HFFc6 (cell line): ENCODE measurements around the gene EPS15. TPM values are rescaled to one million over a fixed set of nuclear protein-coding genes. Genes with fewer than 3 reads are reported as not detected.

ENCODE experiments used
- DNase-seq: peaks from one replicate; pipeline ENCODE4 v3.0.0-alpha.2; 2018
- H3K27ac Mint-ChIP-seq: 2 replicates; pipeline ENCODE4 v1.8.0; 2020; ENCODE audit warnings: mild to moderate bottlenecking, mixed read lengths
- H3K27me3 Mint-ChIP-seq: 2 replicates; pipeline ENCODE4 v1.8.0; 2021; ENCODE audit warnings: mild to moderate bottlenecking, moderate library complexity, mixed read lengths; ENCODE audit not compliant: insufficient read depth
- H3K36me3 Mint-ChIP-seq: 2 replicates; pipeline ENCODE4 v1.8.0; 2021; ENCODE audit warnings: low read depth, mixed read lengths
- H3K4me1 Mint-ChIP-seq: 2 replicates; pipeline ENCODE4 v1.8.0; 2020; ENCODE audit warnings: low read depth, mixed read lengths
- H3K4me3 Mint-ChIP-seq: 2 replicates; pipeline ENCODE4 v1.8.0; 2020; ENCODE audit warnings: mild to moderate bottlenecking, moderate library complexity, mixed read lengths
- H3K9me3 Mint-ChIP-seq: 2 replicates; pipeline ENCODE4 v1.8.0; 2020; ENCODE audit warnings: mild to moderate bottlenecking, mixed read lengths
- long read RNA-seq: library from polyadenylated mRNA; unstranded; transcript quantifications from one replicate; pipeline ENCODE4 v2.0.0, GENCODE V29; 2019
- total RNA-seq, 6 experiments: library from RNA; stranded (reverse); fragmentation: NEBNext Ultra II Directional; extraction: Animal tissue kit (Norgen Biotek cat#: 25700); gene quantifications; 2 replicates in 1 of 6; 3 replicates in 5 of 6; pipeline ENCODE4 v1.2.3, GENCODE V29; 2021
- TF ChIP-seq, protein P1 (sequence below): fragments of 200-600 bp; sonication (generic); IDR thresholded peaks from 2 replicates; pipeline ENCODE4 v1.5.0; 2021; ENCODE audit warnings: antibody characterized with exemption, mild to moderate bottlenecking

EPS15 gene
- total RNA-seq, result 10 to 100 TPM; 45.2 to 55.7 (median 49.6) TPM
- long read RNA-seq, full-length matches to known transcripts, result 12 of 40 reads
- long read RNA-seq, partial matches to known transcripts, result 20 of 40 reads
- long read RNA-seq, other reads (novel, unspliced or antisense), result 8 of 40 reads

DNA sequence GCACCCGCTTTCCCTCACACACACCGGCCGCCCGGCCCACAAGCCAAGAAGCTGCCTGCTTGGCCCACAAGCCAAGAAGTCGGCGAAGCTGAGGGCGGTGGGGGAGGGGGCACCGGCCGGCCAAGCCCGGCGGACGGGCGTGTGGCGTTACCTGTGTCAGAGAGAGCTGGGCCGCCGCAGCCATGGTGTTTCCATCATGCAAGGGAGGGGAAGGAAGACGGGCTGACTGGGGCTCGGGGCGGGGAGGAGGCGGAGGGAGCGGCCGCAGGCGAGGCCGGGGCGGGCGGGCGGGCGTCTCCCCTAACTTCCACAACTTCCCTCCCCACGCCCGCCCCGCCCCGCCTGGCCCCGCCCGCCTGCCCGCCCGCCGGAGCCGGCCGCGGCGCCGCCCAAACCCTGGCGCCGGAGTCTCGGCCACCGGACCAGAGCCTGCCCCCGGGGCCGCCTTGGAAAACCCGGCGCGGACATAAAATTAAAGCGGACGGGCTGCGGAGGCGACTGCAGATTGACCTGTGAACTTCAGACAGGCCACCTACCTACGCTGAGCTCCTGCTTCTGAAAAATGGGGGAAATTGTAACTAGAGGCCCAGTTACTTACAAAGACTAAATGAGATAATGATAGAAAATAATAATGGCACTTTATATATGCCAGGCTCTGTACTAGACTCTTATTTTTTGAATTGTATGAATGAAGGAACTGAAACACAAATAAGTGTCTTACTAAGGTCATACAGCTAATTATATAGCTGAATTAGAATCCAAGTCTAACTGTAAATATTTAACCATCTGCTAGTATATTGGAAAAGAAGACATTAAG lies at the start of gene EPS15:
Gene EPS15 (minus strand): TSS at position 219 of the 817 bp plus-strand sequence. CDS start 35 bp downstream, at position 184.
- Mint-ChIP-seq H3K27ac (peak within 1 kb of the TSS; percentile 90), H3K4me1 (peaks cover 61% of the 10 kb centered on the region), H3K27me3 (no peaks in the 10 kb centered on the region), H3K9me3 (no peaks in the 10 kb centered on the region), H3K36me3 (no peaks in the 10 kb centered on the region), H3K4me3 (peak within 1 kb of the TSS; percentile 93)
- TF ChIP-seq, protein P1, sequence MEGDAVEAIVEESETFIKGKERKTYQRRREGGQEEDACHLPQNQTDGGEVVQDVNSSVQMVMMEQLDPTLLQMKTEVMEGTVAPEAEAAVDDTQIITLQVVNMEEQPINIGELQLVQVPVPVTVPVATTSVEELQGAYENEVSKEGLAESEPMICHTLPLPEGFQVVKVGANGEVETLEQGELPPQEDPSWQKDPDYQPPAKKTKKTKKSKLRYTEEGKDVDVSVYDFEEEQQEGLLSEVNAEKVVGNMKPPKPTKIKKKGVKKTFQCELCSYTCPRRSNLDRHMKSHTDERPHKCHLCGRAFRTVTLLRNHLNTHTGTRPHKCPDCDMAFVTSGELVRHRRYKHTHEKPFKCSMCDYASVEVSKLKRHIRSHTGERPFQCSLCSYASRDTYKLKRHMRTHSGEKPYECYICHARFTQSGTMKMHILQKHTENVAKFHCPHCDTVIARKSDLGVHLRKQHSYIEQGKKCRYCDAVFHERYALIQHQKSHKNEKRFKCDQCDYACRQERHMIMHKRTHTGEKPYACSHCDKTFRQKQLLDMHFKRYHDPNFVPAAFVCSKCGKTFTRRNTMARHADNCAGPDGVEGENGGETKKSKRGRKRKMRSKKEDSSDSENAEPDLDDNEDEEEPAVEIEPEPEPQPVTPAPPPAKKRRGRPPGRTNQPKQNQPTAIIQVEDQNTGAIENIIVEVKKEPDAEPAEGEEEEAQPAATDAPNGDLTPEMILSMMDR, result no peak
- peak; percentile 68 for DNase-seq

DNA sequence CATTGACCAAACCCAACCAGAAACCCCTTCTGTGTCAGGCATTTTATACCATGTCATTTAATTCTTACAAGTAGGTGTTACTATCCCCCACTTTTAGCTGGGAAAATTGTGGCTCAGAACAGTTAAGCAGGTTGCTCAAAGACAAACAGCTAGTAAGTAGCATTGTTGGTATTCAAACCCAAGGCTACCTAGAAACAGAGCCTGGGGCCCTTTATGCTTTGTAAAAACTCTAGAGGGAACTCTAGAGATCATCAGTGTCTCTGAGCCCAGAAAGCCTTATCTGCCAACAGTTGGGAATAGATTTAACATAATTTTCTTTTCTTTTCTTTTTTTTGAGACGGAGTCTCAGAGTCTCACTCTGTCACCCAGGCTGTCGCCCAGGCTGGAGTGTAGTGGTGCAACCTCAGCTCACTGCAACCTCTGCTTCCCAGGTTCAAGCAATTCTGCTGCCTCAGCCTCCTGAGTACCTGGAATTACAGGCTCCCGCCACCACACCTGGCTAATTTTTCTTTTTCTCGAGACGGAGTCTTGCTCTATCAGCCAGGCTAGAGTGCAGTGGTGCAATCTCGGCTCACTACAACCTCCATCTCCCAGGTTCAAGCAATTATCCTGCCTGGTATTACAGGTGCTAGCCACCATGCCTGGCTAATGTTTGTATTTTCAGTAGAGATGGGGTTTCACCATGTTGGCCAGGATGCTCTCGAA lies 49.3 kb upstream of the EPS15 start:
- H3K9me3 Mint-ChIP-seq, result no peaks in the 10 kb centered on the region
- peak overlapping the region; percentile 85 for H3K27ac Mint-ChIP-seq
- peaks cover 10% of the 10 kb centered on the region for H3K4me1 Mint-ChIP-seq
- TF ChIP-seq, protein P1, result no peak
- peaks cover 1% of the 10 kb centered on the region; the same call in 1 of the 2 replicates for H3K27me3 Mint-ChIP-seq
- H3K36me3 Mint-ChIP-seq, result no peaks in the 10 kb centered on the region
- no peak overlapping the region for H3K4me3 Mint-ChIP-seq
- DNase-seq, result peak; percentile 21

DNA sequence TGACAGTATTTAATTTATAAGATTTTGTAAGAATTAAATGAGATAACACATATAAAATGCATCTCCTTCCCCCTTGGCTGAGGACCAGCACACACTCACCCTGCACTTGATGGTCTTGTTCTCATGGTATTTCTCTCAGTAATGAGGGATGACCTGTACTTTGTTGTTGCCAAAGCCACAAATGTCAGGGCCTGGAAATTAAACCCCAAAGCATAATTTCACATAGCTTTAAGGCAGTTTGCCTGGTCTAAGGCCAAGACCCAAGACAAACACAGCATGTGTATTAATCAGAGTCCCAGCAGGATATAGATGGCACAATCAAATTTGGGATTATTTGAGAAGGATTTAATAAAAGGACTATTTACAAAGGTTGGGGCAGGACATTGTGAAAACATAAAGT lies 48.6 kb upstream of the EPS15 start:
- H3K4me1 Mint-ChIP-seq, result peaks cover 9% of the 10 kb centered on the region
- H3K36me3 Mint-ChIP-seq, result no peaks in the 10 kb centered on the region
- H3K9me3 Mint-ChIP-seq, result no peaks in the 10 kb centered on the region
- peak; percentile 95 for DNase-seq
- peak overlapping the region; percentile 70 for H3K27ac Mint-ChIP-seq
- H3K27me3 Mint-ChIP-seq, result peaks cover 1% of the 10 kb centered on the region; the same call in 1 of the 2 replicates
- H3K4me3 Mint-ChIP-seq, result no peak overlapping the region
- TF ChIP-seq, protein P1, result no peak

DNA sequence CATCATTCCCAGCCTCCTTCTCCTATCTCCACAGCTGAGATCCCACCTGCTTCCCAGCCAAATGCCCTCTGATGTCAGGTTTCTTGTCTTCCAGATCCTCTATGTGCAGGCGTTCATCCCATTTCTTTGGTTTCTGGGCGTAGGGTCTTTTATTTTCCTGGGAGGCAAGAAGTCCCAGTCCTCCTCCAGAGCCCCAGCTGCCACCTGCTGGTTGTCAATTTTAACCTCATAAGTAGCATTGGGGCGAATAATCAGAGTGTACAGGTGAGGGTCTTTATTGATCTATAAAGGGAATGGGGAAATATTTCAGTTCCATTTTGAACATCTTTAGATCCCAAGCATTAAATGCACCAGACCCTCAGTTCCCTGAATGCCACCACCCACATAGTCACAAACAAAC lies 47.2 kb upstream of the EPS15 start:
- H3K27me3 Mint-ChIP-seq, result peaks cover 1% of the 10 kb centered on the region; the same call in 1 of the 2 replicates
- H3K9me3 Mint-ChIP-seq, result no peaks in the 10 kb centered on the region
- H3K27ac Mint-ChIP-seq, result no peak overlapping the region
- H3K36me3 Mint-ChIP-seq, result no peaks in the 10 kb centered on the region
- H3K4me1 Mint-ChIP-seq, result no peaks in the 10 kb centered on the region
- no peak for DNase-seq
- TF ChIP-seq, protein P1, result peak; percentile 24; the same call in 1 of the 2 replicates
- H3K4me3 Mint-ChIP-seq, result no peak overlapping the region

DNA sequence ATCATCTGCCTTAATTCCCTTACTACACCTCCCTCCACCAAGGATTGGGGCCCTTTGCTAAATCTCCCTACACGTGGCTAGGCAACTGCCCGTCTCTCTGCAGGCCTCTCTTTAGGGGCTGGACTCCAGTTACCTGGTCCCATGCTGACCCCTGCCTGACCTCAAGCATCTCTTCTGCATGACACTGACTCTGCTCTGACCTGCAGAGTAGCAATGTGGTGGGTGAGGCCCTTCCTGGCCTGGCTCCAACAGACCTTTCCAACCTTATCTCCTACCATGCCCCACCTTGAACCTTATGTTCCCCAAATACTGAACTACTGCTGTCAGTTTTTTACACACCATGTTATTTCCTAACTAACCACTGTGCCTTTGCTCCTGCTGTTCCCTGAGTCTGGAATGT lies 45.9 kb upstream of the EPS15 start:
- TF ChIP-seq, protein P1, result no peak
- peaks cover 1% of the 10 kb centered on the region; the same call in 1 of the 2 replicates for H3K27me3 Mint-ChIP-seq
- H3K4me3 Mint-ChIP-seq, result no peak overlapping the region
- H3K4me1 Mint-ChIP-seq, result peaks cover 10% of the 10 kb centered on the region
- DNase-seq, result no peak
- H3K9me3 Mint-ChIP-seq, result no peaks in the 10 kb centered on the region
- no peak overlapping the region for H3K27ac Mint-ChIP-seq
- H3K36me3 Mint-ChIP-seq, result no peaks in the 10 kb centered on the region
